GM21360 (cell line): ENCODE measurements around the gene SERF2.
"Not testable (repeated sequence)": the region's sequence is repeated elsewhere in the genome, so short reads cannot be mapped to it uniquely, and the experiment has no call there.

ENCODE experiments used
- ATAC-seq: cut with Tn5 transposase; IDR thresholded peaks from one replicate; pipeline ENCODE4 v1.9.1; 2021; ENCODE audit warnings: mild to moderate bottlenecking, moderate library complexity; ENCODE audit not compliant: unreplicated experiment

The SERF2 gene

DNA sequence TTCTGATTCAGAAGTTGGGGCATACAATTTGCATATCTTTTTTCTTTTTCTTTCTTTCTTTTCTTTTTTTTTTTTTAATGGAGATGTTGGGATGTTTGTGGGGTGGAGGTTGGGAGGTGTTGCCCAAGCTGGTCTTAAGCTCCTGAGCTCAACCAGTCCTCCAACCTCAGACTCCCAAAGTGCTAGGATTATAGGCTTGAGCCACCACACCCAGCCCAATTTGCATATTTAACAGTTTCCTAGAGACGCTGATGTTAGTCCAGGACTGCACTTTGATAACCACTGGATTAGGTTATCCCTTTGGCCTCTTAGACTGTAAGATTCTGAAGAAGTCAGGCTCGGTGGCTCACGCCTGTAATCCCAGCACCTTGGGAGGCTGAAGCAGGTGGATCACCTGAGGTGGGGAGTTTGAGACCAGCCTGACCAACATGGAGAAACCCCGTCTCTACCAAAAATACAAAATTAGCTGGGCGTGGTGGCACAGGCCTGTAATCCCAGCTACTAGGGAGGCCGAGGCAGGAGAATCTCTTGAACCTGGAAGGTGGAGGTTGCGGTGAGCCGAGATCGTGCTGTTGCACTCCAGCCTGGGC lies 37.9 kb downstream of the SERF2 start:
- not testable (repeated sequence) for ATAC-seq

- ATAC-seq: not testable (repeated sequence)
Observed at GRCh38 chr15:43830691-43831275, 38.7 kb downstream of the SERF2 start.

DNA sequence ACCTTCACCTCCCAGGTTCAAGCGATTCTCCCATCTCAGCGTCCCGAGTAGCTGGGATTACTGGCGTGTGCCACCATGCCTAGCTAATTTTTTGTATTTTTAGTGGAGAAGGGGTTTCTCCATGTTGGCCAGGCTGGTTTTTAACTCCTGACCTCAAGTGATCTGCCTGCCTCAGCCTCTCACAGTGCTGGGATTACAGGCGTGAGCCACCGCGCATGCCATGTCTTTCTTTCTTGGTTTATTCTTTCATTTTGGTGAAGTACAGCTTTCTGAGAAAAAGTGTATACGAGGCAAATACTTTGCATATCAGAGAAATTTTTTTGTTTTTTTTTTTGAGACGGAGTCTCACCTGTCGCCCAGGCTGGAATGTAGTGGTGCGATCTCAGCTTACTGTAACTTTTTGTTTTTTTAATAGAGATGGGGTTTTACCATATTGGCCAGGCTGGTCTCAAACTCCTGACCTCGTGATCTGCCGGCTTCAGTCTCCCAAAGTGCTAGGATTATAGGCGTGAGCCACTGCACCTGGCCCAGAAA lies 39.5 kb downstream of the SERF2 start:
- not testable (repeated sequence) for ATAC-seq

DNA sequence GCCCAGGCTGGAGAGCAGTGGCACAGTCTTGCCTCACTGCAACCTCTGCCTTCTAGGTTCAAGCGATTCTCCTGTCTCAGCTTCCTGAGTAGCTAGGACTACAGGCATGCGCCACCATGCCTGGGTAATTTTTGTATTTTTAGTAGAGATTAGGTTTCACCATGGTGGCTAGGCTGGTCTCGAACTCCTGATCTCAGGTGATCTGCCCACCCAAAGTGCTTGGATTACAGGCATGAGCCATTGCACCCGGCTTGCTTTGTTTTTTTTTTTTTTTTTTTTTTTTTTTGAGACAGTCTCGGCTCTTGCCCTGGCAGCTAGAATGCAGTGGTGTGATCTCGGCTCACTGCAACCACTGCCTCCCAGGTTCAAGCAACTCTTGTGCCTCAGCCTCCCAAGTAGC lies 40.4 kb downstream of the SERF2 start:
- ATAC-seq: not testable (repeated sequence)

GRCh38 chr15:43845421-43845820 lies 53.3 kb downstream of the SERF2 start:
- ATAC-seq: no peak
